ENCODE measurements around the gene DONSON. TPM values are rescaled to one million over a fixed set of nuclear protein-coding genes. Genes with fewer than 3 reads are reported as not detected.

The DONSON gene
- total RNA-seq, 4 donors from 2014 or later: 6.2 to 14.4 (median 7.0) TPM

- intact Hi-C loops (cut with DNase I; ENCODE audit: low total_unique reads): no loop called here
- WGBS, 2 donors: 74 to 77% methylated on average over 2 of the region's 2 CpGs
- DNase-seq (ENCODE audit: low spot score in 2 of 2): no peak
- no peak overlapping the region for H3K4me3 ChIP-seq (ENCODE audit: low read depth, poor library complexity, severe bottlenecking)
- TF ChIP-seq POLR2A (IDR thresholded peaks at IDR 0.05) (no peak), CTCF (IDR thresholded peaks at IDR 0.05) (no peak)
Observed at GRCh38 chr21:33568448-33568847, 20.0 kb downstream of the DONSON start.

GRCh38 chr21:33567914-33568313 lies 20.6 kb downstream of the DONSON start:
- no peak overlapping the region for H3K4me3 ChIP-seq (ENCODE audit: low read depth, poor library complexity, severe bottlenecking)
- intact Hi-C loops (cut with DNase I; ENCODE audit: low total_unique reads): no loop called here
- TF ChIP-seq POLR2A (IDR thresholded peaks at IDR 0.05) (no peak), CTCF (IDR thresholded peaks at IDR 0.05) (no peak)
- whole genome bisulfite sequencing, 2 donors: 51 to 68% methylated on average over 6 of the region's 6 CpGs
- no peak for DNase-seq (ENCODE audit: low spot score in 2 of 2)

GRCh38 chr21:33566514-33566913 lies 22.0 kb downstream of the DONSON start:
- no peak overlapping the region for H3K4me3 ChIP-seq (ENCODE audit: low read depth, poor library complexity, severe bottlenecking)
- WGBS, 2 donors: 93 to 98% methylated on average over 2 of the region's 2 CpGs
- DNase-seq (ENCODE audit: low spot score in 2 of 2): no peak
- intact Hi-C loops (cut with DNase I; ENCODE audit: low total_unique reads): no loop called here
- TF ChIP-seq CTCF (IDR thresholded peaks at IDR 0.05) (no peak), POLR2A (IDR thresholded peaks at IDR 0.05) (no peak)

GRCh38 chr21:33562389-33562788 lies 26.1 kb downstream of the DONSON start:
- H3K4me3 ChIP-seq (ENCODE audit: low read depth, poor library complexity, severe bottlenecking): no peak overlapping the region
- DNase-seq (ENCODE audit: low spot score in 2 of 2): no peak
- 94 to 99% methylated on average over 2 of the region's 2 CpGs for whole genome bisulfite sequencing, 2 donors
- intact Hi-C loops (cut with DNase I; ENCODE audit: low total_unique reads): no loop called here
- TF ChIP-seq CTCF (IDR thresholded peaks at IDR 0.05) (no peak), POLR2A (IDR thresholded peaks at IDR 0.05) (no peak)

GRCh38 chr21:33561373-33561772 lies 27.1 kb downstream of the DONSON start:
- no peak for DNase-seq (ENCODE audit: low spot score in 2 of 2)
- no peak overlapping the region for H3K4me3 ChIP-seq (ENCODE audit: low read depth, poor library complexity, severe bottlenecking)
- intact Hi-C loops (cut with DNase I; ENCODE audit: low total_unique reads): no loop called here
- TF ChIP-seq POLR2A (IDR thresholded peaks at IDR 0.05) (no peak), CTCF (IDR thresholded peaks at IDR 0.05) (no peak)
- 80 to 87% methylated on average over 2 of the region's 2 CpGs for WGBS, 2 donors

- intact Hi-C loops (cut with DNase I; ENCODE audit: low total_unique reads): no loop called here
- no peak for TF ChIP-seq POLR2A (IDR thresholded peaks at IDR 0.05)
- no peak for TF ChIP-seq CTCF (IDR thresholded peaks at IDR 0.05)
Observed at GRCh38 chr21:33560965-33561364, 27.5 kb downstream of the DONSON start.

More at GRCh38 chr21:33560965-33561364, 27.5 kb downstream of the DONSON start:
- no peak for DNase-seq (ENCODE audit: low spot score in 2 of 2)
- no peak overlapping the region for H3K4me3 ChIP-seq (ENCODE audit: low read depth, poor library complexity, severe bottlenecking)

All from lower leg skin (tissue), 4 donors.